K562 (cell line): ENCODE data around the gene EWSR1. TPM values are rescaled to one million over a fixed set of nuclear protein-coding genes. Genes with fewer than 3 reads are reported as not detected.
A peak's percentile ranks its signal among the peaks of the same experiment; 100 is the strongest.

Experiments used
- BRD4 ChIP-seq: fragments of 200-600 bp; sonication (generic); IDR thresholded peaks from 2 replicates; pipeline ENCODE4 v1.6.1; 2017; ENCODE audit warnings: inconsistent platforms
- EGR1 ChIP-seq: fragments of 450-650 bp; conservative IDR thresholded peaks from 2 replicates; pipeline ENCODE4 v1.6.1; 2017; ENCODE audit warnings: mild to moderate bottlenecking
- FOXJ3 ChIP-seq: sonication (generic); formaldehyde crosslinking; IDR thresholded peaks from 2 replicates; pipeline ENCODE4 v1.4.0; 2020; ENCODE audit warnings: mild to moderate bottlenecking, missing genetic modification reagents
- MAFG ChIP-seq: fragments of 450-650 bp; conservative IDR thresholded peaks from 2 replicates; pipeline ENCODE4 v1.6.1; 2016; ENCODE audit warnings: missing genetic modification characterization, missing compliant biosample characterization
- MCM2 ChIP-seq: fragments of 450-650 bp; IDR thresholded peaks from 2 replicates; pipeline ENCODE4 v1.6.1; 2017; ENCODE audit warnings: low read depth, mild to moderate bottlenecking
- NBN ChIP-seq: fragments of 450-650 bp; IDR thresholded peaks from 2 replicates; pipeline ENCODE4 v1.6.1; 2016; ENCODE audit warnings: low read depth, mild to moderate bottlenecking
- NCOR1 ChIP-seq: fragments of 450-650 bp; IDR thresholded peaks from 2 replicates; pipeline ENCODE4 v1.6.1; 2016; ENCODE audit warnings: mild to moderate bottlenecking, moderate library complexity
- NFIC ChIP-seq: fragments of 450-650 bp; IDR thresholded peaks from 2 replicates; pipeline ENCODE4 v1.6.1; 2017; ENCODE audit warnings: mild to moderate bottlenecking, inconsistent platforms
- NR1H2 ChIP-seq: sonication (generic); formaldehyde crosslinking; IDR thresholded peaks from 2 replicates; pipeline ENCODE4 v1.4.0; 2020; ENCODE audit warnings: mild to moderate bottlenecking, missing genetic modification reagents
- SUPT5H ChIP-seq: fragments of 450-650 bp; IDR thresholded peaks from 2 replicates; pipeline ENCODE4 v1.6.1; 2016
- YBX1 ChIP-seq: fragments of 450-650 bp; IDR thresholded peaks from 2 replicates; pipeline ENCODE4 v1.7.1; 2016; ENCODE audit warnings: mild to moderate bottlenecking
- ZBTB1 ChIP-seq: sonication (generic); formaldehyde crosslinking; IDR thresholded peaks from 2 replicates; pipeline ENCODE4 v1.8.1; 2023; ENCODE audit warnings: missing genetic modification reagents, low read depth, mild to moderate bottlenecking, borderline replicate concordance
- ZNF197 ChIP-seq: fragments of 200-800 bp; sonication (Bioruptor generic); IDR thresholded peaks from 2 replicates; pipeline ENCODE4 v1.6.1; 2016; ENCODE audit warnings: low read depth, missing genetic modification characterization, missing compliant biosample characterization
- ZNF24 ChIP-seq: fragments of 450-650 bp; IDR thresholded peaks from 2 replicates; pipeline ENCODE4 v1.6.1; 2016
- ZNF431 ChIP-seq: sonication (generic); formaldehyde crosslinking; IDR thresholded peaks from 2 replicates; pipeline ENCODE4 v1.8.0; 2022; ENCODE audit warnings: mild to moderate bottlenecking, missing genetic modification reagents
- ZNF655 ChIP-seq: fragments of 250-450 bp; sonication (Bioruptor Pico); IDR thresholded peaks from 2 replicates; pipeline ENCODE4 v1.5.0; 2021
- polyA plus RNA-seq, 8 experiments: library from polyadenylated mRNA; depleted of rRNA in 4 of 8; stranded (reverse) in 5 of 8; unstranded in 3 of 8; fragments of >200 nt; fragmentation: Nextera tagmentation in 2 of 8; fragmentation: Illumina TruSeq in 1 of 8; extraction: Ambion mirVana in 2 of 8; extraction: Trizol in 1 of 8; gene quantifications; 2 replicates each; pipeline versions ENCODE4 v1.2.1 to v1.2.3, GENCODE V29; 2011 to 2014; ENCODE audit warnings: inconsistent platforms in 1 of 8, missing spikeins in 1 of 8
- total RNA-seq, 7 experiments: library from RNA; depleted of rRNA in 6 of 7; stranded (reverse); fragments of >200 nt in 6 of 7; fragmentation: Illumina TruSeq in 2 of 7; extraction: Trizol in 2 of 7; gene quantifications; 2 replicates each; pipeline versions ENCODE4 v1.2.1 to v1.2.3, GENCODE V29; 2011 to 2021; ENCODE audit warnings: low replicate concordance in 1 of 7
- TF ChIP-seq, protein P1 (sequence below): sonication (generic); formaldehyde crosslinking; IDR thresholded peaks from 2 replicates; pipeline ENCODE4 v1.4.0; 2020; ENCODE audit warnings: mild to moderate bottlenecking, missing genetic modification reagents
- TF ChIP-seq, protein P2 (sequence below): sonication (generic); formaldehyde crosslinking; IDR thresholded peaks from 2 replicates; pipeline ENCODE4 v1.8.0; 2022; ENCODE audit warnings: mild to moderate bottlenecking, missing genetic modification reagents
- TF ChIP-seq, protein P3 (sequence below): sonication (generic); formaldehyde crosslinking; IDR thresholded peaks from 2 replicates; pipeline ENCODE4 v1.8.1; 2023; ENCODE audit warnings: missing genetic modification reagents, mild to moderate bottlenecking, borderline replicate concordance
- TF ChIP-seq, protein P4 (sequence below): sonication (generic); formaldehyde crosslinking; IDR thresholded peaks from 2 replicates; pipeline ENCODE4 v1.5.0; 2020; ENCODE audit warnings: missing genetic modification reagents

The EWSR1 gene
- total and polyA plus RNA-seq, 9 of the 15 experiments (the other 6 are each of a cell fraction or from before 2014, with no cell fraction given), result 83.3 to 450 (median 239) TPM

GRCh38 chr22:29267858-29268510 is at the start of gene EWSR1, which contains the start of gene RHBDD3 (continued):
- TF ChIP-seq, protein P1, sequence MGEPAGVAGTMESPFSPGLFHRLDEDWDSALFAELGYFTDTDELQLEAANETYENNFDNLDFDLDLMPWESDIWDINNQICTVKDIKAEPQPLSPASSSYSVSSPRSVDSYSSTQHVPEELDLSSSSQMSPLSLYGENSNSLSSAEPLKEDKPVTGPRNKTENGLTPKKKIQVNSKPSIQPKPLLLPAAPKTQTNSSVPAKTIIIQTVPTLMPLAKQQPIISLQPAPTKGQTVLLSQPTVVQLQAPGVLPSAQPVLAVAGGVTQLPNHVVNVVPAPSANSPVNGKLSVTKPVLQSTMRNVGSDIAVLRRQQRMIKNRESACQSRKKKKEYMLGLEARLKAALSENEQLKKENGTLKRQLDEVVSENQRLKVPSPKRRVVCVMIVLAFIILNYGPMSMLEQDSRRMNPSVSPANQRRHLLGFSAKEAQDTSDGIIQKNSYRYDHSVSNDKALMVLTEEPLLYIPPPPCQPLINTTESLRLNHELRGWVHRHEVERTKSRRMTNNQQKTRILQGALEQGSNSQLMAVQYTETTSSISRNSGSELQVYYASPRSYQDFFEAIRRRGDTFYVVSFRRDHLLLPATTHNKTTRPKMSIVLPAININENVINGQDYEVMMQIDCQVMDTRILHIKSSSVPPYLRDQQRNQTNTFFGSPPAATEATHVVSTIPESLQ (CRISPR knock-in tag), result 0 out of 2 replicates have a peak, but pooled peaks have one; percentile 18
- TF ChIP-seq NR1H2 (CRISPR knock-in tag) (no peak), BRD4 (no peak), MAFG (tag) (peak; percentile 65; the same call in 1 of the 2 replicates), NFIC (no peak), MCM2 (no peak), NBN (peak; percentile 90), FOXJ3 (no peak), ZNF655 (no peak), NCOR1 (peak; percentile 51), EGR1 (0 out of 2 replicates have a peak, but pooled peaks have one; percentile 17), YBX1 (no peak), ZNF431 (CRISPR knock-in tag) (no peak), ZBTB1 (CRISPR knock-in tag) (no peak), ZNF24 (no peak), ZNF197 (CRISPR knock-in tag) (0 out of 2 replicates have a peak, but pooled peaks have one; percentile 52), SUPT5H (peak; percentile 88)
- TF ChIP-seq, protein P2, sequence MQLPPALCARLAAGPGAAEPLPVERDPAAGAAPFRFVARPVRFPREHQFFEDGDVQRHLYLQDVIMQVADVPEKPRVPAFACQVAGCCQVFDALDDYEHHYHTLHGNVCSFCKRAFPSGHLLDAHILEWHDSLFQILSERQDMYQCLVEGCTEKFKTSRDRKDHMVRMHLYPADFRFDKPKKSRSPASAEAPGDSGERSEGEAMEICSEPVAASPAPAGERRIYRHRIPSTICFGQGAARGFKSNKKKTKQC (CRISPR knock-in tag), result no peak
- TF ChIP-seq, protein P3, sequence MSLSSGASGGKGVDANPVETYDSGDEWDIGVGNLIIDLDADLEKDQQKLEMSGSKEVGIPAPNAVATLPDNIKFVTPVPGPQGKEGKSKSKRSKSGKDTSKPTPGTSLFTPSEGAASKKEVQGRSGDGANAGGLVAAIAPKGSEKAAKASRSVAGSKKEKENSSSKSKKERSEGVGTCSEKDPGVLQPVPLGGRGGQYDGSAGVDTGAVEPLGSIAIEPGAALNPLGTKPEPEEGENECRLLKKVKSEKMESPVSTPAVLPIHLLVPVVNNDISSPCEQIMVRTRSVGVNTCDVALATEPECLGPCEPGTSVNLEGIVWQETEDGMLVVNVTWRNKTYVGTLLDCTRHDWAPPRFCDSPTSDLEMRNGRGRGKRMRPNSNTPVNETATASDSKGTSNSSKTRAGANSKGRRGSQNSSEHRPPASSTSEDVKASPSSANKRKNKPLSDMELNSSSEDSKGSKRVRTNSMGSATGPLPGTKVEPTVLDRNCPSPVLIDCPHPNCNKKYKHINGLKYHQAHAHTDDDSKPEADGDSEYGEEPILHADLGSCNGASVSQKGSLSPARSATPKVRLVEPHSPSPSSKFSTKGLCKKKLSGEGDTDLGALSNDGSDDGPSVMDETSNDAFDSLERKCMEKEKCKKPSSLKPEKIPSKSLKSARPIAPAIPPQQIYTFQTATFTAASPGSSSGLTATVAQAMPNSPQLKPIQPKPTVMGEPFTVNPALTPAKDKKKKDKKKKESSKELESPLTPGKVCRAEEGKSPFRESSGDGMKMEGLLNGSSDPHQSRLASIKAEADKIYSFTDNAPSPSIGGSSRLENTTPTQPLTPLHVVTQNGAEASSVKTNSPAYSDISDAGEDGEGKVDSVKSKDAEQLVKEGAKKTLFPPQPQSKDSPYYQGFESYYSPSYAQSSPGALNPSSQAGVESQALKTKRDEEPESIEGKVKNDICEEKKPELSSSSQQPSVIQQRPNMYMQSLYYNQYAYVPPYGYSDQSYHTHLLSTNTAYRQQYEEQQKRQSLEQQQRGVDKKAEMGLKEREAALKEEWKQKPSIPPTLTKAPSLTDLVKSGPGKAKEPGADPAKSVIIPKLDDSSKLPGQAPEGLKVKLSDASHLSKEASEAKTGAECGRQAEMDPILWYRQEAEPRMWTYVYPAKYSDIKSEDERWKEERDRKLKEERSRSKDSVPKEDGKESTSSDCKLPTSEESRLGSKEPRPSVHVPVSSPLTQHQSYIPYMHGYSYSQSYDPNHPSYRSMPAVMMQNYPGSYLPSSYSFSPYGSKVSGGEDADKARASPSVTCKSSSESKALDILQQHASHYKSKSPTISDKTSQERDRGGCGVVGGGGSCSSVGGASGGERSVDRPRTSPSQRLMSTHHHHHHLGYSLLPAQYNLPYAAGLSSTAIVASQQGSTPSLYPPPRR, result 0 out of 2 replicates have a peak, but pooled peaks have one; percentile 48
- TF ChIP-seq, protein P4, sequence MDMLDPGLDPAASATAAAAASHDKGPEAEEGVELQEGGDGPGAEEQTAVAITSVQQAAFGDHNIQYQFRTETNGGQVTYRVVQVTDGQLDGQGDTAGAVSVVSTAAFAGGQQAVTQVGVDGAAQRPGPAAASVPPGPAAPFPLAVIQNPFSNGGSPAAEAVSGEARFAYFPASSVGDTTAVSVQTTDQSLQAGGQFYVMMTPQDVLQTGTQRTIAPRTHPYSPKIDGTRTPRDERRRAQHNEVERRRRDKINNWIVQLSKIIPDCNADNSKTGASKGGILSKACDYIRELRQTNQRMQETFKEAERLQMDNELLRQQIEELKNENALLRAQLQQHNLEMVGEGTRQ (CRISPR knock-in tag), result peak; percentile 60
